GM21360 (cell line): ENCODE measurements around the gene PTPRN2.

Experiments
- ATAC-seq: cut with Tn5 transposase; IDR thresholded peaks from one replicate; pipeline ENCODE4 v1.9.1; 2021; ENCODE audit warnings: mild to moderate bottlenecking, moderate library complexity; ENCODE audit not compliant: unreplicated experiment

Gene PTPRN2

DNA sequence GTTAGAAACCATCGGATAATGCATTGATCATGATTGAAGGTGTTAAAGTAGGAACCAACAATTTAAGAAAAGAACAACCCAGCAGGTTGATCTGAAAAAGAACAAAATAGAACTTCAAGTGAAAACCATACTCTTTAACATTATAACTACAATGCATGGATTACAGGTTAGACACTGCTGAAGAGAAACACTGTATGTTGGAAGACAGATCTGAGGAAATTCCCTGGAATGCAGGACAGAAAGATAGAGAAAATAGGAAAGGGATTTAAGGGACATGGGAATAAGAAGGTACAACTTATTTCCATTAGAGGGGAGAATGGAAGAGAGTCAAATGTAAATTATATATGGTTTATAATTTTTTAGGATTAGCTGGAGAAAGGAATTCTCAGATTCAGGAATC, 947.5 kb downstream of the PTPRN2 start:
- ATAC-seq: no peak

DNA sequence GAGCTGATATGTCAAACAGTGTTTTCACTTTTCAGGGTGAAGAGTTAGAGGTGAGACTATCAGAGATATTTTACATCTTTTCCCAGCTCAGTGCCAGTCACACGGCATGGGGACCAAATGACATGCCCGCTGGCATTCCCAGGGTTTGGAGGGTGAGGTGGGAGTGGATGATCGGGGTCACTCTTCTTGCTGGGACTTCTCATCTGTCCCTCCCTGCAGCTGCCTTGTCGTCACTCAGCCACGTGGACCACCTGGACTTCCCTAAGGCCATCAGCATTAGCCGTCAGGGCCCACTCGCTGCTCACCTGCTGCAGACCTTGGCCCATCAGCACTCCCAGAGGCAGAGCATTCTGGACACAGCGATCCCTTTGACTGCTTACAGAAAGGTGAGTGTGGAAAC, 949.1 kb downstream of the PTPRN2 start:
- ATAC-seq: no peak

DNA sequence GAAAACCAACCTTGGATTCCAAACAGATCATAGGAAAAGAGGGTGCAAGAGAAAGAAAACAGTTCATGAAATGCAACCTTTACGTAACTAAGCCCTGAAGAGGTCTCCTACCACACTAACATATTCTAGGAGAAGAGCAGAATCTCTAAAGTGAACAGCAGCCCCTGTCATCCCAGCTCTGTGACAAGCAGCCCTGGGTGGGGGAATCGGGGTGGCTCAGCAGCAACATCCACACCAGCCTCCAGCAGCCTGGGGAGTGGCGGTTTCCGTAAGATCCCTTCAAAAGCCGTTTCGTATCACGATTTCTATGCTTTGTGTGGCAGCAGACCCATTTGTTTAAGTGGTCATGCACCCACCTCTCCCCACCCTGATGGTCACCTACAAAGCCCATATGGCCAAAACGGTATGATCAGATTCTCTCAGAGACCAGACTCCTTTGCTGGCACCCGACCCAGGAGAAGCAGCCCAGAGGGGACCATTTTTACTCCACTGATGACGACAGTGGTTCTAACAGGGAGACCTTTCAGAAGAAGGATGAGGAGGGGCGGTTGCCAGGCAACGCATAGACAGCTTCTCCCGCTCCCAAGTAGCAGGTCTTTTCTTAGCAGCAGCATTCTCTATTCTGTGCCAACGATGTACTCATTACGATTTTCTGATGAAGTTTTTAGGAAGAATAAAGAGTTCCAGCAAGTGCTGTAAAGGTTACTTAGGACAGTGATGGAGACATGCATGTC, 950.2 kb downstream of the PTPRN2 start:
- no peak for ATAC-seq

DNA sequence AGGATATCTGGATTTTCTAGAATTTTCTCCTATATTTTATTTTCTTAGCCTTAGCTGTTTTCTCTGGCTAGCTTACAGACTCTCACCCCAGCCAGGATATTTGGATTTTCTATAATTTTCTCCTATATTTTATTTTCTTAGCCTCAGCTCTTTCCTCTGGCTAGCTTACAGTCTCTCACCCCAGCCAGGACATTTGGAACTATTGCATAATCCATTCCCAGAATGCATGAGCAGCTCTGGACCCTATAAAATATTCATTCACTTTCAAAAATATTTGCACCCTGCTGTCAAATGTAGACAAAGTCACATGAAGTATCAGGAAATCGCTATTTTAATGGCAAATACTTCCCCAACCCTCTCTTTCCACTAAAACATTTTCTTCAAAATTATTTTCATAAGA, 952.0 kb downstream of the PTPRN2 start:
- no peak for ATAC-seq

DNA sequence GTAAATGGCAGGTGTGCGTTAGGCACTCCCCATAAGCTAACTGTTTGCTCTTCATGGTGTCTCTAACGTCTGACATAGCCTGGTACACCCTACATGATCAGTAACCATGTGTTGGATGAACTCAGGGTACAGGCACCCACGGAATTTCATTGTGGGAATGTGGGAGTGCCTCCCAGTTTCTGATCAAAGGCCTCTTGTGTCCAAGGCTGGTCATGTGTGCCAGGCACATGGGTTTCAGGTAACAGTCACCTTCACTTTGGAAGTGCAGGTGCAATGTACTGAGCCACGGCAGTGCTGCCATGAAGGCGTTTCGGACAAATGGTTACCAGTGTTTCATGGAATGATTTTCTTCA, 952.5 kb downstream of the PTPRN2 start:
- ATAC-seq: no peak

DNA sequence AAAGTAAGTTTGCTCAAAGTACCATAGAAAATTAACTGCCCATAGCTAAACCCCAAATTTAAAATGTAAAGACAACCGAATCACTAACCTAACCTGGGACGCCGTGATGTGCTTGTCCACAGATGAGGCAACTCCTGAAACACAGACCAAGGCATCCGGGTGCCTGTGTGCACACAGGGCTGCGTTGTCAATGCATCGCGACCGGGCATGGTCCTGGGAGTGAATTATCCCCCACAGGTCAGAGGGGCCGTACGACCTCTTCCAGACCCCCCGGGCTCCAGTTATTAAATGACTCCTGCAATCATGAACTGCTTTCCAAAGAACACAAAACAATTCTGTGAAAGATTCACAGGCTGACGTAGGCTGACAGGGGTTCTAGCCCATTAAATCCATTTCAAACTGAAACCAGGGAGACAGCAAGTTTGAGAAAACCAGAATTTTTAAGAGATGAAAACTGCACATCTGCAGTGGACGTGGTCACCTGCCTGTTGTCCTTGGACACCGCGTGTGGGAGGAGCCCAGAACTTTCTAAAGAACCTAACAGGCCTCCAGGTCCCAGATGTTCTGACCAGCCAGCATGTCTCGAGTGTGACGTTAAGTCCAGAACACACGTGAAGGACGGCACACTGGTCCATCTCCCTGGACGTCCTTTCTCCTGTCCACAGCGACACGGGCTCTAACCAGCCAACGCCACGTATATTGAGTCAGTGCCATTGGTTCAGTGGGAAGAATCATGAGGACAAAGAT, 953.0 kb downstream of the PTPRN2 start:
- no peak for ATAC-seq

DNA sequence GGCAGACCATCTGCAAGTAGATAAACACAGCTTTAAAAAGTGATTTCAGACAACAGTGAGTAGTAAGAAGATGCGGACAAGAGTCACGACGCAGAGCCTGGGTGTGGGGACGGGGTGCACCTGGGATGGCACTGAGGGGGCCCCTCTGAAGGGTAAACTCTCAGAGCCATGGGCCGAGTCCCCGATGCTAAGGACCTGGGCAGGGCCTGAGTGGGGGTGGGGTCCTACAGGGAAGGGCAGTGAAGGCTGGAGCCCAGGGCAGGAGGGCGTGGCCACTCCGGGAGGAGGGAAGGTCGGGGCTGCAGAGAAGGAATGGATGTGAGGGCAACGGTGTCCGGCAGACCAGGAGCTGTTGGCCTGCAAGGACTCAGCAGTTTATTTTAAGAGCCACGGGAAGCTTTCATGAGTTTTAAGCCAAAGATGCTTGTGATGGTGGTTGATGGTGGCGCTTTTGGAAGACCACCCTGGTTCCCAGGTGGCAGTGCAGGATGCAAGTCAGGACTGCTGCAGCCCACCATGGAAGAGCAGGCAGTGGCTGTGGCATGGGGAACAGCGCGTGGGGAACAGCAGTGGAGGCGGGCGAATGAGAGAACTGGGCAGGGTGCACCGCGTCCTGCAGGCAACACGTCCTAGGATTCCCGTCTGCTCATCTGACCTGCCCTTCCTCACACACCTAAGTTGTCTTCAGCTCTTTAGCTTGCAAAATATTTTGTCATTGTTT, 954.0 kb downstream of the PTPRN2 start:
- ATAC-seq: no peak

DNA sequence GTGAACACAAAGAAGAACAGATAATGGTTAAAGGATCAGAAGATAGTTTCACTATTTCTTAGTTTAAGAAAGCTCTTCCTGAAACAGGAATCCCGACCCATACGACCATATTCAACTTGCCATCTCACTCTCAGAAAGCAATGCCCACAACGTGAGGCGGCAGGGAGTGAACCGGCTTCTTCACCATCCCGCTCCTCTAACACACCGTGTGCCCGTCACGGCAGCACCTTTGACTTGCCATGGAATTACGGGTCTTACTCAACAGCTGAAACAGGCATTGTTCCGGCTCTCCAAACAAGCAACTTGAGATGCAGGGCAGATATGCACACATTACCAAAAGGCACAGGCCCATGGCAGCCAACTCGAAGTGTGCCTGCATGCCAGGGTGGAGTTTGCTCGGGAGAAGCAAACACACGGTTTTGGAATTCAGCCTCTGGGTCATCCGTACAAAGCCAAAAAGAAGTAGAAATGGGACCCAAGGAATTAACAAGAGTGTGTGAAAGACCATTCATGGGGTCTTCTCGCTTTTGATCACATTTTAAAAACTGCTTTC, 957.2 kb downstream of the PTPRN2 start:
- ATAC-seq: no peak

DNA sequence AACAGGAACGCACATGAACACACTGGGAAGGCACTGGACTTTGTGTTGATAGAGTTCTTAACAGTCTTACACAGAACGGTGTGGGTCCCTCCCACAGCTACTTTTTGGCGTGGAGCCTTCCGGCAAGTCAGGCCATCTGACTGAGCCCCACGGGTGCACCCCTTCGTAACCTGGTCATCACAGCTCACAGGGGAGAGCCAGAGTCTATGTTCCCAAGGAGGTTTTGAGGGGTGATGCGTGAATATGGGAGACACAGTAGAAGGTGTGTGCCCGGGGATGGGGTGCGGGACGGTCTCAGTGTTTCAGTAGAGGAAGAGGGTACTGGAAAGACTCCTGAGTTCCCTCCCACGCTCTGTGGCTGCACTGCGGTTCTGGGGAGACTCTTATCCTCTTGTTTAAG, 959.2 kb downstream of the PTPRN2 start:
- ATAC-seq: no peak

DNA sequence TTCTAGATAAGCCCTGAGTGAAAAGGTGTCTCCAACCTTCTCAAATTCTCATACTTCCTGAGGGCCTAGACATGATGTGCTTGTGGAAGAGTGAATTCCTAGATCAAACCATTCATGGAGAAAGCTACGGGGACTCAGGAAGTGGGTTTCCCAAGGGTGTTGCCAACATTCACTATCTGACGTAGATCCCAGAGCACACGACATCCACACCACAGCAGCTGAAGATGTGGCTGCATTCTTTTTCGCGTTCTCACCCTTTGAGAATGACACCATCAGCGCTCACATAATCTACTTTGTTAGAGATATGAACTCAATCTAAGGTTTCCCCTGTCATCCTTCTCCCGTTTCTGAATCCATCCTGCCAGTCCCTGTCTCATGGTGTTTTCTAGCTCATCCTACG, 960.0 kb downstream of the PTPRN2 start:
- no peak for ATAC-seq

DNA sequence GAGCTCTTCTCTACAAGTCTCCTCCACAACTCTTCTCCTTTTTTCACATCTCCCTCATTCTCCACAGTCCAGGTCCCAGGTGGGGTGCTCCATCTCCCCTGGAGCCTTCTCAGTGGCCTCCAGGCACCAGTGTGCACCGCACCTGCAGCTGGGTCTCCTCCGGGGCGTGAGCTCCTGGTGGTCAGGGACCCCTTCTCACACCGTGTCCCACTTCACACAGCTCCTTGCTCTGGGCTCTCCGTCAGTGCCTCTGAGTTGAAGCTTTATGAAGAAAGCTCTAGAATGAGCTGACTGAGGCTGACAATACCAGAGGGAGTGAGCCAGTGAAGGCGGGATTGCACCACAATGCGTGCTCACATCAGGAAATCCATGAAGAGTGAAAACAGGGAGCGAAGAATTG, 960.6 kb downstream of the PTPRN2 start:
- no peak for ATAC-seq

DNA sequence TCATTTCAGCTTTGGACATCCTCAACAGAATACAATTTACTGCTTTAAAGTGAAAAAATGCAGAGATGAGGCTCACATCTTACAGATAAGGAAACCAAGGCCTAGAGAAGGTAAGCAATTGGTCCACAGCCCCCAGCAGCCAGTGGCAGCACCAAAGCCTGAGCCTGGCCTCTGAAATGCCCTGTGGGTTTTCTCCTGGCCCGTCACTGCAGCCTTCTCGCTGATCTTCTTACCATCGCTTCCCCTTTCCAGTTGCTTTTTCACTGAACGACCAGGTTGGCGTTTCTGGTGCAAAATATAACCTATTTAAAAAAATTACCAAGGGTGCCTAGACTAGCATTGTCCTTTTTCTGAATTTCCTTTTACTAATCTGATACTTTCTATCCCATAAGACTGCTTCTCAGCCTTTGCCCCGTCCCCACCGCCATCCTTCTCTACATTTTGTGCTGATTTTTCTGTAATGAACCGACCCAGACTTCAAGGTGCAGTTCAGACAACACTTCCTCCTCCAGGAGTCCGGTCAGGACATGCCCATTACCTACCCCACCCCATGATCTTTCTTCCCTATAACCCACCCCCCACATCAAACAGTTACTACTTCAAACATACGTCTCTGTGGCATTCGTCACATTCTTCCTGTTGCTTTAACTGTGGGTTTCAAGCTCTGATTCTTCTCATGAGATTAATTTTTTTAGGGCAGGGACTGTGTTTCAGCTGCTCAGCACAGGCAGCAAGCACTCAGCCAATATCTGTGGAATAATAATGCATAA, 961.5 kb downstream of the PTPRN2 start:
- ATAC-seq: no peak

DNA sequence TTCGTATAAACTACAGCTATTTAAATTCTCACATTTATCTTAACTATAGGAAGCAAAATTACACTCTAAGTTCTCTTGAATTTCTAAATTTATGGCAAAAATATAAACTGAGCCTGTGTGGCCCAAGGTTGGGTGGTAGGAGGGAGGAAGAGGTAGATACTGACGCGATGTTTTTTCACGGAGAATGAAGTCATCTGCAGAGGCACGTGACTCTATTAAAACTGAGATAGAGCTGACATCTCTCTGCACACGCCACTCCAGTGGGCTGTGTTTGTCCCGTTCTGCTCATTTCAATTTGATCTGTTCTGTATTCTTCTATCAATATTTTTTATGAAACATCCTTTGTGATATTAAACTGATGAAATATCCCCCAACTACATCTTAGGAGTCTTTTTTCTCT, 964.1 kb downstream of the PTPRN2 start:
- no peak for ATAC-seq

DNA sequence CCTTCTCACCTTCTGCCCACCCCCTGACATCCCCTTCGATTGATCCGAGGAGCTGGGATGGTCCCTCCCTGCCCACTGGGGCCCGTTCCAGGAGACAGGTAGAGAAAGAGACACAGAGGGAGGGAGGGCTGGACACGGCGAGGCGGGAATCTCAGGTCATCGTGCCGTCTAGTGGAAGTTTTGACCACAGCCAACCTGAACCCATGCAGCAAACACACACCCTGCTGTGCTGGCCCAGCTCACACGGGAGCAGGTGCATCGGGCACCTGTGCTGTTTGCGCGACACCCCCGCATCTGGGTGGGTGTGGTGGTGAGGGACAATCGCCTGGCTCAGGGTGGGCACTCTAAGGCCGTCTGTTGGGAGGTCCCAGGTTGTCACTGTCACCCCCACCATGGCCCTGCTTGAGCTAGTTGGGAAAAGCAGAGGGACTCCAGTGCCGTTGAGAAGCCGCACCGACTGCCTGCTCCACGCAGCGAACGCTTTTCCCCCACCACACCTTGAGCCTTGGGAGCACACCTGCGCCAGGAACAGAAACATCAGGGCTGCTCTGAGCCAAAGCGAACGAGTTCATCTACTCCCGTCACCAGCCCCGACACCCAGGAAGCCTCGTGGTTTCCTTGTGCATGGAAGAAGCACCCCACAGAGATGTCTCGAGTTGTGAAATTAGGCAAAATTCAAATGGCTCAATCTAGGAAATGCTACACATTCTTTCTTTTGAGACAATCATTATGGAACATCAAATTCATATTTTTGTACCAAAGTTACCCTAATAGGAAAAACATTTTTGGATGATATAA, 965.0 kb downstream of the PTPRN2 start:
- ATAC-seq: no peak

DNA sequence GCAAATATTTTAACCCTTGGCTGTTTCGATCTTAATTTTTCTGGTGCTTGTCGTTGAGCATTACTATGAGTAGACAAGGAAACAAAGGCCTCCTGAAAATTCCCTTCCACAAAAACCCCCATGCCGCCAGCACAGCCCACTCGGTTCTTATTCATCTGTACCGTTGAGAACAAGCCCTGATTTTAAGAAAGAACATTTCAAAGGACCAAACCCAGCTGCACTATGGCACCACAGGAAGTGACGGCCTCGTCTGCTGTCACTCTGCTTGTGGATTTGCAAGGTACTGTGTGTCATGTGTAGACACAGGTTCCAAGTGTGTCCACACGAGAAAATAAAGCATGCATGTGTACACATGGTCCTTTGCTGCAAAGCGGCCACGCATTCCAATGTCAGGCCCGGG, 965.6 kb downstream of the PTPRN2 start:
- no peak for ATAC-seq

DNA sequence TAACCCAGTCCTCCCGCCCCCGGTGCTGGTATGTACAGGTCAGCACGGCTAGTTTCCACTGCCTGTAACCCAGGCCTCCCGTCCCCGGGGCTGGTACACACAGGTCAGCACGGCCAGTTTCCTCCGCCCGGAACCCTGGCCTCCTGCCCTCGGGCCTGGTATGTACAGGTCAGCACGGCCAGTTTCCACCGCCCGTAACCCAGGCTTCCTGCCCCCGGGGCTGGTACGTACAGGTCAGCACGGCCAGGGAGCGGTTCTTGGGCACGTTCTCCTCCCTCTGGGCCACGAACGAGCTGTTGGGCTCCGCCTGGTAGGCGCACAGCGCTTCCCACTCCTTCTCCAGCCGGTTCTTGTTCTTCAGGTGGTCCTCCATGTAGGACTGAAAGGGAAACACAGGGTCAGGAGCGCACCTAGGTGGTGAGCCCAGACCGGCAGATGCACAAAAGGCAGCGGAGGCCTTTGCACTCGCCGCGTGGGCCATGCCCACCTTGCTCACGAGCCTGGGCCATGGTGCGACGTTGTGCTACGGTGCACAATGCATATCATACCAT, 966.4 kb downstream of the PTPRN2 start:
- ATAC-seq: no peak

DNA sequence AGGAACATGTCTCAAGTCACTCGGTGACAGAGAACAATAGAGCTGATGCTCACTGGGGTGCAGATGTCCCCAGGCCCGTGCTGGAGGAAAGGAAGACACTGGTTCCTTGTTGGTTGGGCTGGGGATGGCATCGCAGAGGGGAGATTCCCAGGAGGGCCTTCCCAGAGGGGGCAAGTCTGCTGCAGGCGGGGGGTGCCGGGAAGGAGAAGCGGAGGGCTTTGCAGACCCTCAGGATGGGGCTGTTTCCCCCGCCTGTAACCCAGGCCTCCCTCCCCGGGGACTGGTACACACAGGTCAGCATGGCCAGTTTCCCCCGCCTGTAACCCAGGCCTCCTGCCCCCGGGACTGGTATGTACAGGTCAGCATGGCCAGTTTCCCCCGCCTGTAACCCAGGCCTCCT, 967.0 kb downstream of the PTPRN2 start:
- ATAC-seq: no peak

DNA sequence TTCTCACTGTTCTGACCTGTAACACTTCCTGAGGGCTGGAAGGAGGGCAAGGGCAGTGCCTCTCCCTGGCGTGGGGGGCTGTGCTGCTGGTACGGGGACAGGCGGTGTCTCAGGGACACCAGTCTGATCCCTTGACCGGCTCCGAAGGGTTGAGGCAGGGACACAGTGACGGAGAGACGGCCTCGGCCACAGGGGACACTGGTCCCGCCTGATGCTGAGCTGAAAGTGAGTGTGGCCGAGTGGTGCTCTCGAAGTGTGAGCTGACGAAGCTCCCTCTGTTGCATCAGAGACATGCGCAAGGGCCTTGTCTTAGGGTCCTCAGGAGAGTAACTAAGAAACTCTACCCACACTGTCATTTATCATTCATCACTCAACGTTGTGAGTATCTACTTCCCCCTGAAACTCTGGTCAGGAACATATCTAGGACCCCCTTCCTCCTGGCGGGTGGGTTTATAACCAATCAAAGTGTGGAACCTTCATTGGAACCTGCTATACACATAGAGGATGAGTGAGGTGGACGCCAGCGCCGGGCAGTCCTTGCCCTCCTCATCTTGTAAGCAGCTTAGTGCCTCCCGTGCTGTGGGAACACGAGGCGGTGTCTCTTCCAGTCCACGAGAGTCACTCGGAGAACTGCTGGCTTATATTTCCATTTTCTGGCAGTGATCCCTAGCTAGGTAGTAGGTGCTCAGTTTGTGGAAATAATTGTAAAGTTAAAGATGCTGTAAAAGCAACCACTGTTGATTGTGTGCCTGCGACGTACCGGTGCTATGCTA, 967.7 kb downstream of the PTPRN2 start:
- no peak for ATAC-seq
